Central memory CD4-positive, alpha-beta T cell (primary cell): Measurements from ENCODE around the gene UBE3D.
"Not testable (repeated sequence)": the region's sequence is repeated elsewhere in the genome, so short reads cannot be mapped to it uniquely, and the experiment has no call there.

Source experiments
- DNase-seq: peaks from one replicate; pipeline ENCODE4 v3.0.0; 2022

UBE3D gene

DNA sequence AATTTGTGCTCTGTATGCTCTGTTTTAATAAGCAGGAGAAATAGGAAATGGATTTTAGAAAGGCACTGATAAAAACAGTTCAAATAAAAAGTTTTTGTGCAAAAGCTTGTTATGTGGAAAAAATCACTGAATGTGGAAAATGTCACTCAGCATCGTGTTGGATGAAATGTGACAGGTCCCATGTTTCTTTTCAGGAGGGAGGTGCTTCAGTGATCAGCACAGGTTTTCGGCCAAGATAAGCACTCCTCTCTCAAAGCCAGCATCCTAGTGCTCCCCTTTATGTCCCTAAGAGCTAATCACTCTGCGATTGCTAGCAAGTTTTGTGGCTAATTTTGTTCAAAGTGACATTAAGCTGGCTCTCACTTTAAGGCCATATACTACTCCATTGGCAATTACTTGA lies 12.0 kb downstream of the UBE3D start:
- no peak for DNase-seq

DNA sequence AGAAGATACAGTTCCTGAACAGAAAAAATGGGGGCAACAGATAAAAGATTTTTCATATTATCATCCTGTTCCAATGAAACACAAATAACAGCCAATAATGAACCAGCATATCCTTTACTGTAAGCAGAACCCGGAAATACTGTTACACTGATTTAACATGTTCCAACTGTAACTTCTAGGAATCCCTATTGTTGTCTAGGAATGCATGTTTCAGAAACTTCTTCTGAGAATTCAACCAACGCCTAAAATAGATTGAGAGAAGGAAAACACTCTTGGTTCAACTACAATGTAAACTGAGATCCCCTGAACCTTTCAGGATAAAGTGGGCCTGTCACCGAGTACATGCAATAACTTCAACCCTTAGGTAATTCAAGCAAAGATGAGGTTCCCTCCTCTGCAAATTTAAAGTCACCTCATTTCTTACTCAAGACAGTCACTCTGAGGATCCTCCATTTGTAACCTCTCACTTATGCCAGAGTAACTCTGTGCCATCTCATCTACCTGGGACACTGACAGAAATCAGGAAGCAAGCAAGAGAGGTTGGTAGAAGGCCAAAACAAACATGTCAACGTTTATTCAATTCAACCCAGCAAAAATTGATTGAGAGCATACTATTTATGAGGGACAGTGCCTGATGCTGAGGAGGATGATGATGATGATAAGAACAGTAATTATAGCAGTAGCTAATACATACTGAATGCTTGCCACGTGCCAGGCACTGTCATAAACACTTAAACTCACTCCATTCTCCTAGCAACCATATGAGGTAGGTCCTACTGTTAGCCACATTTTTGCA lies 14.1 kb downstream of the UBE3D start:
- no peak for DNase-seq

DNA sequence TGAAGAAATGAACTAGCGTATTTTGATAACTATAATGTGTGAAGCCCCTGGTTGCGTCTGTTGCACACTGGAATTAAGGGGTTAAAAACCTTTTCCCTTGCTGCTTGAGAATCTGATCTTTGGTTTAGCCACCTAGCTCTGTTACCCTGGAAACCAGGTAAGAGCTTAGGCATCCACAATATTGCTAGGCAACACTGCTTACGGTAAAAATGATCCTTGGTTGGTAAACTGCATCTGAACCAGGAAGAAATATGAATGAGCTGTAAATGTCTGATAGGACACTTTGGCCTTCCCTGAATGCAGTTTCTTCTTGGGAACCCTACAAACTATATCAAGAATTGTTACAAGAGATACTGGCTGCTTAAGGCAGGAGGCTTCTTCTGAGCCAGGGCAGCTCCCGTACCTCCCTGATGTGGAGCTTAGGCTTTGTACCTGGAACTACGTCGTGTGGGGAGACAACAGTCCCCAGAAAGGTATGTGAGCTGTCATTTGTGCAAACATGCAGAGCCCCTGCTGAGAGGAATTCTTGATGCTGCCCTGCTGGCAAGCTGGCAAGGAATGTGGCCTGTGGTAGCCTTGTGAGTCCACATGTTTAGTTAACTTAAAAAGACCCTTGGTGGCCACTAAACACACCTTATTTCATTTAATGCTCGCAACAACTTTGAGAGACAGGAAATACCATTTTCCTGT lies 18.4 kb downstream of the UBE3D start:
- no peak for DNase-seq

DNA sequence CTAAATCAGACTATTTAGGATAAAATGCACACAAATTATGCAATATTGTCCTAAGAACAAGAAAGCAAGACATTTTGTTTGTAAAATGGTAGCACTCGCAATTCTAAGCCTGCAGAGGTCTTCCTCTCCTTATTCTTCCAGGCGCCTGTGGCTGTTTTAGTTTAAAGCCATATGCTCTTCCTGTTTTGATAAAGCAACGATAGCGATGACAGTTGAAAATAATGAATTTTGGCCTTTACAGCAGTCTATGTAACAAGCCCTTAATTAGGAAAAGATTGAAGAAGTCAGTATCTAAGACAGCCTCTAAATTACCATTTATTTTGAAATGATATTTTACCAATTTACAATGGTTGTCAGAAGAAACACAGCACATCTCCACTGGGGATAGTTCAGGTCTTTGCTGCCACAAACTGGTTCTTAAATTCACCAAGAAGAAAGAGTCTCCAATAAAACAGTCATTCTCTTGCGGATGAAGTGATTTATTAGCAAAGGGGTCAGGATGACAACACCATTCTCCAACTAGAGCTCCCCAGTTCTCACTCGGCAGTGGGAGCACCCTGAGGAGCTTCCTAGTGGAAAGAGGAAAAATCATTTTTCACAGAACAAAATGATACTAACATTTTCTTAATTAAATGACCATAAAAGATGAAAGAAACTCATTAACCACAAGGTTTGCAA lies 21.4 kb downstream of the UBE3D start:
- DNase-seq: no peak

DNA sequence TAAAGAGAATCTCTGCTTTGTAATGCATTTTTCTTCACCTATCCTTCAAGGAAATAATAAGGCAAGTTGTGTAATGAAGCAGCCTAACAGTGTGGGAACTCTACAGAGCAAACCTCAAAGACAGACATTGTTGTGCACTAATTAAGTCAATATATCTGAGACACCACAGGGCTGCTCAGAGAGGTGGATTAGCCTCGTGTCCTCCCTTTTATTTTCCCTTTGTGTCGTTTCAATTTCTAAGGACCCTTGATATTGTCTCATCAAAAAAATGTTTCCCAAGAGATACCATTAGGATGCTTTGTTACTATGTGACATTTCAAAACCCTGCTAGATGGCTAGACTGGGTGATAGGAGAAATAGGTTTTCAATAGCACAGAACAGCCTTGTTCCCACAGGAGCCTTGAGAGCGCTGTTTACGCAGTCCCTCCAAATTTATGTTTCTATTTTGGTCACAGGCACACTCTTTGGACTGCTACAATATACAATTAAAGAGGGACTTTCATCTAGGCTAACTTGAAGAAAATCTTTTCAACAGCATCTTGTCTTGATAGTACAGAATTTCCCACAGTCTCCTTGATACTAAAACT lies 23.1 kb downstream of the UBE3D start:
- DNase-seq: no peak

DNA sequence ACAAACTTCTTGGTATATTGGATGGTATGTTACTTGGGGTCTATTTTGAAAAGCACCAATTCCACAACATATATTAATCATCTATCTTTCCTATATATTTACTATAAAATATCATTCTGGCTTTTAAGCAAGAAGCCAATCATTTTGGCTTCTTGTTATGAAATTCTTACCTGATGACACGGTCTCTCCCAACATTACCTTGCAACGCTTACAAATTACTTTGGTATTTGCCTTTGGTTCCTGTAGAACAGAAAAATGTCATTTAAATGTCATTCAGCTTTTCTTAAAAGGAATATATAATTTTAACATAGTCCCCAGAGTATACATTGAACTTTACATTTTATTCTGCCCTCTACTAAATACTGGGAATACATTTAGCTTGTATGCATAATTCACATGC lies 27.4 kb downstream of the UBE3D start:
- DNase-seq: no peak

DNA sequence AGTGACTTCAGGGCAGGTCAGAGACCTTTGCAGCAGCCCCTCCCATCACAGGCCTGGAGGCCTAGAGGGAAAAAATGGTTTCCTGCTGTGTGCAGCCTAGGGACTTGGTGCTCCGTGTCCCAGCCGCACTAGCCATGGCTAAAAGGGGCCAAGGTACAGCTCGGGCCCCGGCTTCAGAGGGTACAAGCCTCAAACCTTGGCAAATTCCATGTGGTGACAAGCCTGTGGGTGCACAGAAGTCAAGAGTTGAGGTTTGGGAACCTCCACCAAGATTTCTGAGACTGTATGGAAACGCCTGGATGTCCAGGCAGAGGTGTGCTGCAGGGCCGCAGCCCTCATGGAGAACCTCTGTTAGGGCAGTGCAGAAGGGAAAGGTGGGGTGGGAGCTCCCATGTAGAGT lies 34.0 kb downstream of the UBE3D start:
- no peak for DNase-seq

DNA sequence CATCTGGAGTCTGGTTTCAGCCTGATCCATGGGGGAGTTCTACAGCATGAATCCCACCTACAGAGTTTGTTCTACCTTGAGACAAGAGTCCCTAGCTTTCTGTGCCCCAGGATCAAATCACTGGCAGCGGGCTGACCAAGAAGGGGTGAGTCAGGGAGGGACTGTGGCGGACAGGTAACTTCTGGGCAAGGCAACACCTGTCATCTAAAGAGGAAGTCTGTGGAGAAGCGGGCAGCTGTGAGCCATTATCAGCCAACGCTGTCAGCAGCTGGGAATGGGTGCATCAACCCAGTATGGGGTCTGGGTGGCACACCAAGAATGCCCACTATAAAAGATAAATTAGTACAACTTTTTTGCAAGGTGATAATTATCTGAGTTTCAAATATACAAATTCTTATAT lies 45.9 kb downstream of the UBE3D start:
- no peak for DNase-seq

DNA sequence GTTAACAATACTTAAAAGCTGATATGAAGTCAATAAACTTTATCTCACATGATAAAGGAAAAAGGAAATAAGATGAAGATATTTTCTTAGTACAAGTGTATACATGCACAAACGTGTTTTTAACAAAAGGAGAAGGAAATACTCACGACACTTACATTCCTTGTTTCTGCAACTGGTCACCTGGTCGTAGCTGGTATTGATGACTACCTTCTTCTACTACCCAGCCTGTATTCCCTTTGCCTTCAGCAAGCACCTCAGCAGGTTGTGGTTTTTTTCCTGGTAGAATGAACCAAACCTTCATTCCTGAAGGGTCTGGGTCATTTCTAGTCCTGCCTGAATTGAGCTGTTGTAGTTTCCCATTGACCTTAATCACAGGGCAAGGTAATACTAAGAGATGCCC lies 54.5 kb downstream of the UBE3D start:
- not testable (repeated sequence) for DNase-seq

DNA sequence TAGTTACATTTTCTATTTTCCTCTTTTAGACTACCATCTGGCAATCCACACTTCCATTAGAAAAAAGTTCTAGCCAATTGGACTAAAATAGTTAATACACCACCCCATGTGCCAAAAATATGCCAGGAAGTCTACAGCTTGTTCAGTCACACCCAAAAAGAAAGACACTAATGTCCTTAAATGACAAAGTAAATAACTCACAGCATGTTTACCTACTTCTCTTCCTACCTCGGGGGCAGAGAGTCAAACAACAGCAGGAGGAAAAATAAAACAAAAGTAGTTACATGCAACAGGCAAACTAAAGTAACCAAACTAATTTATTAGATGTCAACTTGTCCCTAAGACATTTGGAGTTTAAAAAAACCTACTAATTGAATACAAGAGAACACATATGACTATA lies 57.0 kb downstream of the UBE3D start:
- DNase-seq: no peak

DNA sequence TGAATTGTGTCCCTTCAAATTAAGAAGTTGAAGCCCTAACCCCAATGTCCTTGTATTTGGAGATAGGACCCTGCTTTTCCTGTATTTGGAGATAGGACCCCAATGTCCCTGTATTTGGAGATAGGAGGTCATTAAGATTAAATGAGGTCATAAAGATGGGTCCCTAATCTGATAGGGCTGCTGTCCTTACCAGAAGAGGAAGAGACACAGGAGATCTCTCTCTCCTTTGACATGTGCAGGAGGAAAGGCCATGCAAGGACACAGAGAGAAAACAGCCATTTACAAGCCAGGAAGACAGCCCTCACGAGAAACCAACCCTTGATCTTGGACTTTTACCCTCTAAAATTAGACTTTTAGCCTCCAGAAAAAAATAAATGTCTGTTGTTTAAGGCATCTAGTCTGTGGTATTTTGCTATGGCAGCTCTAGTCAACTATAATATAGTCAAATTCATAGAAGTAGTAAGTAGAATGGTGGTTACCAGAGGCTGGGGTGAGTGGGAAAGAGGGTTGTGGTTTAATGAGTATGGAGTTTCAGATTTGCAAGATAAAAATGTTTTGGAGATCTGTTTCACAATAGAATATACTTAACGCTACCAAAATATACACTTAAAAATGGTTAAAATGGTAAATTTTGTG lies 59.3 kb downstream of the UBE3D start:
- no peak for DNase-seq

DNA sequence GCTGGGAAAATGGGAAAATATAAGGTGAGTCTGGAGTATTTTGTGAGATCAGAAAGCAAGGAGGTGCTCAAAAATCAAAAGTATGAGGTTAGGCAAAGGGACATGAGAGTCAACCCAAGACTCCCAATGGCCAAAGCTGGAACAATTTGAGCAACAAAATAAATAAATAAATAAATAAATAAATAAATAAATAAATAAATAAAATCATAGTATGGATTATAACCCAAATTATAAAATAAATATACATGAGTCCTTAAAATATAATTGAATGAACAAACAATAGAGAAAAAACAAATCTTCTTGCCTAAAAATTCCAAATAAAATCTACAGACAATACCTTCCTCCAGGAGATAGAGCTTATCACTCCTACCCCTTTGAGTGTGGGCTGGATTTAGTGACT lies 69.5 kb downstream of the UBE3D start:
- no peak for DNase-seq

DNA sequence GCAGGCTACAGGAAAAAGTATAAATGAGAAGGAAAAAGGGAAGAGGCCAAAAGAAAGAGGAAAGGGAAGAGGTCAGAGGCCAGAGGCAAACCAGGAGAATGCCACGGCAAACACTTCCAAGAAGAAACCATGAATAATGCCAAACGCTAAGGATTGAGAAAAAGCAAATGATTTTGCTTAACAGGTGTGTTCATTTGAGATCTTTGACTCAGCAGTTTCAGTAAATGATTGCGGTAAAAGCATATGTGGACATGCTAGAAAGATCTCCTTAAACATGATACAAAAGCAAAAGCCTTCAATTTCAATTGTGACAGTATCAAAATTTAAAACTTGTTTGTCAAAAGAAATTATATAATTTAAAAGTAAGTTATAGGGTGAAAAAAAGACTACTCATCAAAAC lies 70.6 kb downstream of the UBE3D start:
- DNase-seq: no peak

DNA sequence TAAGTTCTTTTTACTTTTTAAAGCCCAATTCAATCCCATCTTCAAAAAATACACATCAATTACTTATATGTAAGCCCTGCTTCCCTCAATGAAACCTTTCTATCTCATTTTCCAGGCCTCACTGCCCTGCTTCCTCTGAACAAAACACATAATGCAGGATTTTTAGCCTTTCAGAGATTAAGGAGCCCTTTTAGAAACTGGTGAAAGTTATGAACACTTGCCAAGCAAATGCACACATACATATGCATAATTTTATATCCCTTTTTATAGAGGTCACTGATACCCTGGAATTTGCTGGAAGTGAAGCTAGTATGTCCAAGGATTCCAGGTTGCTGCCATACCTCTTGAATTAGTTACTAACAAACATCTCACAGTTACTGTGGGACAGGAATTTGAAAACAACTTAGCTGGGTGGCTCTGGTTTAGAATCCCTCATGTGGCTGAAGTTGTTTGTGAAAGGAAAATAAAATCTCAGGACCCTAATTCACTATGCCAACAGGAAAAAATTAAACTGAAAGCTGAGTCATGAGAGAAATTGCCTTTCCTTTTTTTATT lies 75.8 kb downstream of the UBE3D start:
- DNase-seq: no peak

DNA sequence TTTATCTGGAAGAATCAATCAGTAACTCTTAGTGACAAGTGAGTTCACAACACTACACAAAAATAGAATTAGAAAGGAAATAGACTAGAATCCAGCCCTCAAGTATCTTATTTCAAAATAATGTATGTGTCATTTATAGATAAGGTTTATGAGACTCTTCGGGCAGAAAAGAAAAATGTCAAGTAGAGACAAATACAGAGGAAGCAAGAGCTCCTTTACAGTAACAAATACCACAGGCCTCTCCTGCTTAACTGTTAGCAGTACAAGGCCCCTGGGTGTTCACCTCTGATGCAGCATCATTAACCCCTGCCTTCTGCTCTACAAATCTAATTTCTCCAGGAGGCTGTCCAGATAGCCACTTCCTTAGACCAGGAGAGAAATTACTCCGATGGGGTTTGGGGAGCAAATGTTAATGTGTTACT lies 76.7 kb downstream of the UBE3D start:
- no peak for DNase-seq

DNA sequence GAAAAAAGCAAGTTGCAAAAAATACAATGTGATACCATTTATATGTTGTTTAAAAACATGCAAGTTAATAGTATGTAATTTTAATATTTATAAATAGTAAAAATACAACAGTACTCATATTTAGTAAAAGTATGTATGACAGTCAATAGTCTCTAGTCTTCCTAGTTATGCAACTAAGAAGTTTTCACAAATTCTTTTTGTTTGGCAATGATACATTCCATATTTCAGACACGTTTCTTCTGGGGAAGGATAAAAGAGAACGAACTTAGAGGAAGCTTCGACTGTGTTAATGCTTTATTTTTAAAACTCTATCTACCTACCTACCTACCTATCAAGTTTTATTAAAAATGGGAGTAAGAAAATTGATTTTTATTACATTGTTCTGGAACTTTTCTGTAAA lies 77.7 kb downstream of the UBE3D start:
- no peak for DNase-seq

DNA sequence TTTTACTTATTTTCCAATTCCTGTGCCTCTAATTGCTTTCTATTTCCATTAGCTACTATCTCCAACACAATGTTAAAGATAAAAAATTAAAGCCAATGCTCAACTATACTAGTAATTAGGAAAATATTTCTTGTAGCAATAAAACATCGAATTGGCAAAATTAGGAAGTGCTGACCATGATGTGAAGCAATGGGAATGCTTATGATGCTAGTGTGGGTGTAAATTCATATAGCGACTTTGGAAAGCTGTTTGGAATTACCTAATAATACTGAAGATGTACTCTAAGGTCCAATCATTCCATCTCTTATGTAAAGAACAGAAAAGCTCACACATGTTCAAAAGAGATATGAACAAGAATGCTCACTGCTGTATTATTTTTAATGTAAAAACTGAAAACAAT lies 78.2 kb downstream of the UBE3D start:
- DNase-seq: no peak

DNA sequence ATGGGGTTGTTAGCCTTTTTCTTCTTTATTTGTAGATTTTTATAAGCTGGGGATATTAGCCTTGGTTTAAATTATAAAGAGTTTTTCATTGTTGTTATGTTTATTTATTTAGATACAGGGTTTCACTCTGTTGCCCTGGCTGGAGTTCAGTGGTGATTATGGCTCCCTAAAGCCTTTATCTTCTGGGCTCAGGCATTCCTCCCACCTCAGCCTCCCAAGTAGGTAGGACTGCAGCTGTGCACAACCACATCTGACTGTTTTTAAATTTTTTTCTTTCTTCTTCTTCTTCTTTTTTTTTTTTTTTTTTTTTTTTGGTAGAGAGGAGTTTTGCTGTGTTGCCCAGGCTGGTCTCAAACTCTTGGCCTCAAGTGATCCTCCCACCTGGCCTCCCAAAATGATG lies 80.9 kb downstream of the UBE3D start:
- no peak for DNase-seq

DNA sequence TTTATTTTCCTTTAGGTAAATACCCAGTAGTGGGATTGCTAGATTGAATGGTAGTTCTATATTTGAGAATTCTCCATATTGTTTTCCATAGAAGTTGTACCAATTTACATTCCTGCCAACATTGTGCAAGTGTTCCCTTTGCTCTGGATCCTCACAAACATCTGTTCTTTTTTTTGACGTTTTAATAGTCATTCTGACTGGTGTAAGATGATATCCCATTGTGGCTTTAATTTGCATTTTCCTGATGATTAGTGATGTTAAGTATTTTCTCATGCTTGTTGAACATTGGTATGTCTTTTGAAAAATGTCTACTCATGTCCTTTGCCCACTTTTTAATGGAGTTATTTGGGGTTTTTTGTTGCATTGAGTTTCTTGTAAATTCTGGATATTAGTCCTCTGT lies 85.6 kb downstream of the UBE3D start:
- DNase-seq: no peak

DNA sequence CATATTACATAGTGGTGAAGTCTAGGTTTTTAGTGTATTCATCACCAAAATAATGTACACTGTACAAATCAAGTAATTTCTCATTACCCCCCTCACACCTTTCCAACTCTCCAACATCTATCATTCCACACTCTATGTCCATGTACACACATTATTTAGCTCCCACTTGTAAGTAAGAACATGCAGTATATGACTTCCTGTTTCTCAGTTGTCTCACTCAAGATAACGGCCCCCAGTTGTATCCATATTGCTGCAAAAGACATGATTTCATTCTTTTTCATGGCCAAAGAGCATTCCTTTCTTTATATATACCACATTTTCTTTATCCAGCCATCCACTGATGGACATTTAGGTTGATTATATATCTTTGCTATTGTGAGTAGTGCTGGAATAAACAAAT lies 86.0 kb downstream of the UBE3D start:
- no peak for DNase-seq

DNA sequence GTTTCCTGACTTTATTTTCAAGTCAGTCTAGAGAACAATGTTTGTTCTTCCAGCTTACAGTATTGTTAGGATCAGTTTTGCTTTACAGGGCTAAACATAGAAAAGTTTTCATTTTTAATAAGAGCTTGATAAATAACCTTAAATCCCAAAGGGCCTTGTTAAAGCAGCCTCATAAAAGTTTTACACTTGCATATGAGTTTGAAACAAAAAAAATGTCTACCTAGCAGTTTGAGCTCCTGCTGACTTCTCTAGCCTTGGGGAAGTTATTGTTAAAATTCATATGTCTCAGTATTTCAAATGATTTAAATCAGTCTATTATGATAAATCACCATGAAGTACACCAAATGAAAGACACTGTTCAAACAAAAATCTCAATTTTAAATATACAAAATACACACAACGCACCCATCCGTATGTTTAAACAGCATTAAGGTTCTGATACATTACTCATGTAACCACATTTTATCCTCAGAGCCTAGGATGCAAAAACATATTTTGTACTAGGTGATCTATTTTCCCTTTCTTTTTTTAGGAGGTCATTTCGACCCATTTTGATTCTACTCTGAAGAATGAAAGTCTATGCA lies 87.2 kb downstream of the UBE3D start:
- no peak for DNase-seq

DNA sequence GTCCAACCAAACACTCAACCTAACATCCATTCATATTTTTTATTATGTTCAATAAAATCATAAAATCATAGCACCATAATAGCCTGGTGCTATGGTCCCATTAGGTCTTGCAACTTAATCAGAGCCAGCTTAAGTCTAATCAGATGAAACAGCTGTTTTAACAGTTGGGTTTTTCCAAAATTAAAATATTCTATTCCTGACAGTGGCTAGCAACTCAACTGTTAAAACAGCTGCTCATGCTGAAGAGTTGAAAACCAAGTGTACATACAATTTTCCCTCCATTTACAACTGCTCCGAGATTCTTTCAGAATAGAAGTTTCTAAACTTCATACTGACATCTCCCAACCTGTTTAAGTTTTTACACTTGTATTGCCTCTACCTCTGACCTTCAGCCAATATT lies 89.5 kb downstream of the UBE3D start:
- DNase-seq: no peak
